ENCODE data around the gene SYK.

DNA sequence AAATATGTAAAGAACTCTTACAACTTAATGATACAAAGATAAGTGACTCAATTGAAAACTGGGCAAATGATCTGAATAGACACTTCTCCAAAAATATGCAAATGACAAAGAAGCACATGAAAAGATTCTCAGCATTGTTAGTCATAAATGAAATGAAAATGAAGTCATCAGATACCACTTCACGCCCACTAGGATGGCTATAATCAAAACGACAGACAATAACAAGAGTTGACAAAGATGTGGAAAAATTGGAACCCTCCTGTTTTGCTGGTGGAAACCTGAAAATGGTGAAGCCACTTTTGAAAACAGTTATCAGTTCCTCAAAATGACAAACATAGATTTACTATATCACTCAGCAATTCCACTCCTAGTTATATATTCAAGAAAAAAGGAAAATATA lies 7.9 kb upstream of the SYK start:
- TF ChIP-seq, protein P1, sequence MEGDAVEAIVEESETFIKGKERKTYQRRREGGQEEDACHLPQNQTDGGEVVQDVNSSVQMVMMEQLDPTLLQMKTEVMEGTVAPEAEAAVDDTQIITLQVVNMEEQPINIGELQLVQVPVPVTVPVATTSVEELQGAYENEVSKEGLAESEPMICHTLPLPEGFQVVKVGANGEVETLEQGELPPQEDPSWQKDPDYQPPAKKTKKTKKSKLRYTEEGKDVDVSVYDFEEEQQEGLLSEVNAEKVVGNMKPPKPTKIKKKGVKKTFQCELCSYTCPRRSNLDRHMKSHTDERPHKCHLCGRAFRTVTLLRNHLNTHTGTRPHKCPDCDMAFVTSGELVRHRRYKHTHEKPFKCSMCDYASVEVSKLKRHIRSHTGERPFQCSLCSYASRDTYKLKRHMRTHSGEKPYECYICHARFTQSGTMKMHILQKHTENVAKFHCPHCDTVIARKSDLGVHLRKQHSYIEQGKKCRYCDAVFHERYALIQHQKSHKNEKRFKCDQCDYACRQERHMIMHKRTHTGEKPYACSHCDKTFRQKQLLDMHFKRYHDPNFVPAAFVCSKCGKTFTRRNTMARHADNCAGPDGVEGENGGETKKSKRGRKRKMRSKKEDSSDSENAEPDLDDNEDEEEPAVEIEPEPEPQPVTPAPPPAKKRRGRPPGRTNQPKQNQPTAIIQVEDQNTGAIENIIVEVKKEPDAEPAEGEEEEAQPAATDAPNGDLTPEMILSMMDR (conservative IDR thresholded peaks at IDR 0.05 in 1 of 2, IDR thresholded peaks at IDR 0.05 in 1 of 2; ENCODE audit: extremely low read depth in 1 of 2, insufficient read depth in 1 of 2, low read depth in 1 of 2, low read length in 2 of 2), result no peak
- TF ChIP-seq EZH2 (IDR thresholded peaks at IDR 0.05; ENCODE audit: borderline replicate concordance, low read length), result no peak

Measured in mammary epithelial cell (primary cell).